Subcutaneous abdominal adipose tissue (tissue), 5 donors: ENCODE results near the gene FXYD1.

Experiments used
- H3K27ac ChIP-seq: one replicate; pipeline ENCODE4 v1.7.0; 2013; ENCODE audit warnings: low read depth, mild to moderate bottlenecking, inconsistent platforms, low read length, moderate library complexity
- H3K27me3 ChIP-seq, 5 donors: one replicate each; pipeline ENCODE4 v1.7.0; 2013; ENCODE audit warnings: low read length in 5 of 5, inconsistent platforms in 1 of 5; ENCODE audit not compliant: control insufficient read depth in 5 of 5, insufficient read depth in 4 of 5
- H3K36me3 ChIP-seq, 5 donors: one replicate each; pipeline ENCODE4 v1.7.0; 2013; ENCODE audit warnings: low read length in 5 of 5; ENCODE audit not compliant: control insufficient read depth in 5 of 5, insufficient read depth in 5 of 5
- H3K4me1 ChIP-seq, 5 donors: one replicate each; pipeline ENCODE4 v1.7.0; 2013; ENCODE audit warnings: low read length in 5 of 5, mild to moderate bottlenecking in 3 of 5, moderate library complexity in 1 of 5; ENCODE audit not compliant: control insufficient read depth in 5 of 5, insufficient read depth in 5 of 5
- H3K4me3 ChIP-seq, 5 donors: one replicate each; pipeline ENCODE4 v1.7.0; 2013; ENCODE audit warnings: low read length in 5 of 5, low read depth in 1 of 5
- H3K9ac ChIP-seq, 5 donors: one replicate each; pipeline ENCODE4 v1.7.0; 2013; ENCODE audit warnings: low read length in 5 of 5, mild to moderate bottlenecking in 4 of 5, moderate library complexity in 3 of 5
- H3K9me3 ChIP-seq, 5 donors: one replicate each; pipeline ENCODE4 v1.7.0; 2013; ENCODE audit warnings: low read length in 5 of 5; ENCODE audit not compliant: control insufficient read depth in 5 of 5
- donor health status: healthy.
- donor health status: healthy.
- donor health status: healthy.
- donor health status: healthy.
- donor health status: healthy.

Gene FXYD1

DNA sequence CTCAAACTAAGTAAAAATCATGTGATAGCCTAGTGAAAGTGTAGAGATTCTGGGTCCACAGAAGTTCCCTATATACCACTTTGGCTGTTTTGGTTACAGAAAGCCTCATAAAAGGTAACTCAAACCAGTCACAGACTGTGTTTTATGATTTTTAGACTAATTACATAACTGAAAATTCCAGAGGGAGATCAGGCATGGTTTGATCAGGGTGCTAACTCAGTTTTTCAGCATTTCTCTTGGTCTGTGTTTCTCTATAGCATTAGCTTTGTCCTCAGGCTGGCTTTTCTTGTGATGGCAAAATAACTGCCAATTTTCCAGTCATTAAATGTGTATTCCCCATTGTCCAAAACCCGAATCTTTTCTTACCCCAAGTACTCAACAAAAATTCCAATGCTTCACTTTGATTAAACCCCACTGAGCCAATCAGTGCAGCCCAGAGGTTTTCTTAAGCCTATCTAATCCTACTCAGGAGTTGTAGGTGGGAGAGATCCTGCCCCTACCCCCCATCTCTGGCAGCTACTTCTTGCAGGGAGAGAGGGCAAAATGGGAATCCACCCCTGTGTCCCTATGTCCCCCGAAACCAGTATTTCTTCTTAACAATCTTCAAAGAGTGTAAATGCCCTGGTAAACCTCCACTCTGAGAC is 31.6 kb upstream of the FXYD1 start:
- H3K27ac ChIP-seq, result no peak overlapping the region

DNA sequence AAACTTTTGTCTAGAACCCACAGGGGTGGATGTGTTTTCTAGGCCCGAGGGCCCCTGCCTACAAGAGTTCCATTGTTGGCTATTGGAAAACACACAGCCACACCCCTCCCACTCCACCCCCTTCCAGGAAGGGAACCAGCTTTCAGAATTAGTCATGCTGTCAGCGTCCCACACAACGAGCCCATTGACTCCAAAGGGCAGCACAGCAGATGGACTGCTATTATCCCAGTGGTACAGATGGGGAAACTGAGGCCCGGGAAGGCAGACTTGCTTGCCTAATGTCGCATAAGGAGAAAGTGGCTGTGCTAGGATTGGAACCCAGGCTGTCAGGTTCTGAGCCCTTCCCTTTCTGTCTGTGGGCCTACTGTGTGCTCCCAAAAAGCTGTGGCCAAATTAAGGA is 31.1 kb upstream of the FXYD1 start:
- Histone ChIP-seq H3K9me3 (no peaks in the 10 kb centered on the region), H3K4me1 (peaks cover 0 to 7% (median 0%) of the 10 kb centered on the region in 5 donors), H3K27ac (no peak overlapping the region), H3K9ac (no peak overlapping the region), H3K27me3 (peaks cover 0 to 2% (median 0%) of the 10 kb centered on the region in 5 donors), H3K4me3 (no peak overlapping the region), H3K36me3 (no peaks in the 10 kb centered on the region)

More for the DNA sequence above, 31.6 kb upstream of the FXYD1 start:
- peaks cover 0 to 2% (median 0%) of the 10 kb centered on the region in 5 donors for H3K27me3 ChIP-seq
- no peak overlapping the region for H3K4me3 ChIP-seq
- no peaks in the 10 kb centered on the region for H3K9me3 ChIP-seq
- no peak overlapping the region for H3K9ac ChIP-seq
- H3K4me1 ChIP-seq, result peaks cover 0 to 7% (median 0%) of the 10 kb centered on the region in 5 donors
- no peaks in the 10 kb centered on the region for H3K36me3 ChIP-seq

DNA sequence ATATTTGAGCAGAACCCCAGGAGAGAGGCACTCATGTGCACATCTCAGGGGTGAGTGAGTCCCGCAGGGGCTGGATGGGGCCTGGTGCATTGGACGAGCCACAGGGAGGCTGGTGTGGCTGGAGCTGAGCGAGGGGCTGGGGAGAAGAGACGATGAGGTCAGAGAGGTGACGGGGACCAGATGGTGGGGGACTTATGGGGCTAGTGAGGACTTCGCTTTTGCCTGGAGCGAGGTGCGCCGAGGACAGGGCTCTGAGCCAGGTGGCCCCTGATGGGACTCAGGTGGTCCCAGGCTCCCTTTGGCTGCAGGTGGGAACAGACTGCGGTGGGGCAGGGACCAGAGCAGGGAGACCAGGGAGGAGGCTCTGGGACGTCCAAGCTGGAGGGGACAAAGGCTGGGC is 29.9 kb upstream of the FXYD1 start:
- Histone ChIP-seq H3K27ac (no peak overlapping the region), H3K9ac (no peak overlapping the region), H3K27me3 (peaks cover 0 to 2% (median 0%) of the 10 kb centered on the region in 5 donors), H3K9me3 (no peaks in the 10 kb centered on the region), H3K4me3 (no peak overlapping the region), H3K36me3 (no peaks in the 10 kb centered on the region), H3K4me1 (peaks cover 0 to 7% (median 0%) of the 10 kb centered on the region in 5 donors)

DNA sequence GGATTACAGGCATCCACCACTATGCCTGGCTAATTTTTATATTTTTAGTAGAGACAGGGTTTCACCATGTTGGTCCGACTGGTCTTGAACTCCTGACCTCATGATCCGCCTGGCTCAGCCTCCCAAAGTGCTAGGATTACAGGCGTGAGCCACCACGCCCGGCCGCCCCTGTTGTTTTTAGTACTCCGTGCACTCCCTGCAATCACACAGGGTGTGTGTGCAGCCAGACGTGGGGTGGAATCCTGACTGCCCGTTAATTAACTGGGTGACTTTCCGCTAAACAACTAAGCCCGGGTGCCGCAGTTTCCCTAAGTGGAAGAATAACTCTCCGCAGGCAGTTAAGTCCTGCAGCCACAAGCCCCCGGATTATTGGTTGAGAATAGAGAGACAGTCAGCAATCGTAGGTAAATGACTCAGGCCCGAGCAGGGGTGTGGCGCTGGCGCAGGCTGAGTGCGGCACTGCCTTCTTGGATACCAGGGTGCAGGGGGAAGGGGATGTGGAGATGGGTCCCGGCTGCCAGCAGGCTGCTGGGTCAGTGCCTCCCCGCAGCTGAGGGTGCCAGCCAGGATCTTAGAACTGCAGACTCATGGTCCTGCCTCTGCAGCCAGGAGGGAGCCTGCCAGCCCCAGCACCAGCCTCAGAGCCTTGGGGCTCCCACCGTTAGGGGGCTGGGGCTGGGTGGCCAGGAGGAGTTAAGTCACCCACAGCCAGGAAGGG is 29.1 kb upstream of the FXYD1 start:
- Histone ChIP-seq H3K36me3 (no peaks in the 10 kb centered on the region), H3K4me1 (peaks cover 0 to 10% (median 4%) of the 10 kb centered on the region in 5 donors), H3K9ac (no peak overlapping the region), H3K27me3 (peaks cover 0 to 2% (median 0%) of the 10 kb centered on the region in 5 donors), H3K4me3 (no peak overlapping the region), H3K27ac (no peak overlapping the region), H3K9me3 (no peaks in the 10 kb centered on the region)

DNA sequence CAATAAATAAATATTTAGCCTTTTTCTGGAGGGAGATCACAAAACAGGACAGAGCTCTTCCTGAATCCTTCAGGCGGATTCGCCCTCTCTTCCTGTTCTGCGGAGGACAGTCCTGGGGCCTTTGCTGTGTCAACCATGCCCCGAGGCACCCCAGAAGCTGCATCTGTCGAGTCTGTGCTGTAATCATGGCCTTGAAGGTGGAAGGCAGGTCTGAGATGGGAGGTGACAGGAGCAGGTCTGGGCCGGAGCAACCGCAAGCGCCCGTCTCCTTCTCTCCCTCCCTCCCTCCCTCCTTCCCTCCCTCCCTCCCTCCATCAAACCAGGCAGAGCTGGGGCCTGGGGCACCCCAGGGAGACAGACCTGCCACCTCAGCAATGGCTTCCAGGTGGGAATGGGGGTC is 27.6 kb upstream of the FXYD1 start:
- Histone ChIP-seq H3K27me3 (peaks cover 0 to 2% (median 0%) of the 10 kb centered on the region in 5 donors), H3K36me3 (no peaks in the 10 kb centered on the region), H3K9ac (no peak overlapping the region), H3K9me3 (no peaks in the 10 kb centered on the region), H3K27ac (no peak overlapping the region), H3K4me1 (peaks cover 0 to 21% (median 14%) of the 10 kb centered on the region in 5 donors), H3K4me3 (no peak overlapping the region)

DNA sequence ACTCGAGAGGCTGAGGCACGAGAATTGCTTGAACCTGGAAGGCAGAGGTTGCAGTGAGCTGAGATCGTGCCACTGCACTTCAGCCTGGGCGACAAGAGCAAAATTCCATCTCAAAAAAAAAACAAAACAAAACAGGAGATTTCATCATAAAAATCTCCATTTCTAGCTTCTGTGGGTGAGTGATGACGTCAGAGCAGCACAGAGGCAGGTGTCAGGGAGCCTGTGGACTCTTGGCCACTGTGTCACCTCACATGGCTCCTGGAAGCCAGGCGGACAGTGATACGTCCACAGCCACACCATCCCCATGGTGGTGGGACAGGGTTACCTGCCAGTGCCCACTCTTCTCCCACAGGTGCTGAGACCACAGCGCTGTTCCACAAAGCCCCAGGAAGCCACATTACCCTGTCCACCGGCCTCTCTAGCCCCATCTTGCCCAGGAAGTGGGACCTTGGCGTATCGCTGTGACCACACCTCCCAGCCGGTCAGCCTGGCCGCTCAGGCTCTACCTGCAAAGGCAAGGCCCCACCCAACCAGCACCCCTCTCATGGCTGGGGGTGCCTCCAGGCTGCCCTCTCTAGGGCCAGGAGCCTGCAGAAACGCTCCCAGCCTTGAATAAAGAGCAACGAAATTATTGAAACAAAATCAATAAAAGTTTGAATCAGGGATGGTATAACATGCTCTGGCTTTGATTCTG is 25.5 kb upstream of the FXYD1 start:
- no peak overlapping the region for H3K27ac ChIP-seq

DNA sequence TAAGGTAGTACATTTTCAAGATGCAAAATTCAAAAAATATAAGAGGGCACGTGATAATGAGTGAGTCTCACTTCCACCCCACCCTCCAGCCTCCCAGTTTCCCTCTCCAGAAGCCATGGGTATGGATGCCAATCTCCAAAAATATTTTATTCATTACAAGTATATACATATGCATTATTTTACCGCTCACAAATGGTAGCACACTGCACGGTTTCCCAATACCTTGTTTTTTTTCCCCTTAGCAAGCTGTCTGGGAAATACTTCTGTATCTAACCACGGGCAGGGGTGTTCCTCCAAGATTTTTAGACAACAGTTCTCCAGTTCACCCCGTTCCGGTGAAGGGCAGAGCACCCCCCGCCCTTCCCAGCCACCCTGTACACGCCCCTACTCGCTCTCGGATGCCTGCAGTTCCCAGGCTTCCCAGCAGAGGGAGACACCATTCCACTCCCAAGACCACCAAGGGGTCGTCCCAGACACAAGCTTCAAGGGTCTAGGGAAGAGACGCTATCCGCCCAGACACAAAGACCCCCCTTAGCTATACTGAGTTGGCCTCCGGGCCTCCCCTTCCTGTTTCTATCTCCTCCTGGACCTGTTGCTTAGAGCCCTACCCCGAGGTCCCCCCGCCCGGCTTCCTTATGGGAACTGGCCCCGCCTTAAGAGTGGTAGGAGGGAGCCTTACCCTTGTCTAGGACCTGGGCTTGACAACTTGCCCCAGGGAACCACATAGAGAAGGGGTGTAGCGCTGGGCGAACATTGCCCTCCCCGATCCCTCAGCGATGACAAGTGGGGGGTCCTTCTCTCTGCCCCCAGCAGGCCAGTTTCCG is 24.1 kb upstream of the FXYD1 start:
- Histone ChIP-seq H3K27ac (no peak overlapping the region), H3K4me3 (peak overlapping the region; percentile 17 to 75 (median 50)), H3K36me3 (no peaks in the 10 kb centered on the region), H3K27me3 (peaks cover 0 to 2% (median 0%) of the 10 kb centered on the region in 5 donors), H3K9ac (peak overlapping the region in 4 of 5 donors; percentile 6 to 69 (median 48)), H3K9me3 (no peaks in the 10 kb centered on the region), H3K4me1 (peaks cover 0 to 32% (median 29%) of the 10 kb centered on the region in 5 donors)

More for the DNA sequence above, 25.5 kb upstream of the FXYD1 start:
- Histone ChIP-seq H3K36me3 (no peaks in the 10 kb centered on the region), H3K9me3 (no peaks in the 10 kb centered on the region), H3K4me1 (peaks cover 0 to 18% (median 17%) of the 10 kb centered on the region in 5 donors), H3K4me3 (no peak overlapping the region), H3K27me3 (peaks cover 0 to 2% (median 0%) of the 10 kb centered on the region in 5 donors), H3K9ac (no peak overlapping the region)

DNA sequence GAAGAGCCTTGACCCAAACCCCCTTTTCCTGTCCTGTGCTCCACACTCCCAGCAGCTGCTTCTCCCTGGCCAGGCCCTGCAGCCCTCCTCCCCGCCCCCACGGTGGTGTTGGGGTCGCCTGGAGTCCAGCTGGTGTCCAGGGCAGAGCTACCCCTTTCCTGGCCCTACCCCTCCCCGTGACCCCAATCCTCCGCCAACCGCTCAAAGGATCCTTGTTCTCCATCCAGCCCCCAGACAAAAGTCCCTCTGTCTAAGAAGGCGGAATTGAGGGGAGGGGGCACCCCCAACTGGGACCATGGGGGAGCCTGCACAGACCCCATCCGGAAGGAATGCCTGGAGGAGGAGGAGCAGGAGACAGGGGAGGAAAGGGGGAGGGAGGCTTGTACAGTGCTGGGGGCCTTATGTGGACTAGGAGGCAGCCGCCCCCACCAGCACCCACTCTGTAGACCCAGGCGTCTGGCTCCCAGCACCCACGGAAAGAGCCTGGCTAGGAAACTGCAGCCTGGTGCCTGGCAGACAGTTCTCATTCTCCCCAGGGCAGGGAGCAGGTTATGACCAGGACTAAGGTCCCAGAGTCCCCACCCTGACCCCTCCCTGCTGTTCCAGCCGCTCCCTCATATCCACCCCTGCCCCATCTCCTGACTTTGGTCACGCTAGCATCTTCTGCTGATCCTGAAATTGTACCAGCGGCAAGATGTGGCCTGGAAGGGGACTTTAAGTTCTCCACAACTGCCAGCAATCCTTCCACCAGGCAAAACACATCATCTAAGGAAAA is 23.3 kb upstream of the FXYD1 start, which contains the start of gene FXYD3:
Gene FXYD3 (plus strand): TSS at position 647 of the 775 bp plus-strand sequence. CDS start 3,554 bp downstream, outside the sequence.
- peak within 1 kb of the TSS in 4 of 5 donors; percentile 6 to 69 (median 48) for H3K9ac ChIP-seq
- H3K36me3 ChIP-seq, result no peaks in the 10 kb centered on the region
- no peaks in the 10 kb centered on the region for H3K9me3 ChIP-seq
- no peak within 1 kb of the TSS for H3K27ac ChIP-seq
- H3K4me3 ChIP-seq, result peak within 1 kb of the TSS; percentile 17 to 75 (median 50)
- H3K27me3 ChIP-seq, result no peaks in the 10 kb centered on the region
- H3K4me1 ChIP-seq, result peaks cover 0 to 40% (median 31%) of the 10 kb centered on the region in 5 donors
